Fibroblast of upper back skin (primary cell): ENCODE results near the gene SREK1IP1.
A peak's percentile ranks its signal among the peaks of the same experiment; 100 is the strongest.
"Not testable (repeated sequence)": the region's sequence is repeated elsewhere in the genome, so short reads cannot be mapped to it uniquely, and the experiment has no call there.

Experiments
- DNase-seq: peaks from one replicate; pipeline ENCODE4 v3.0.0-alpha.2; 2013

SREK1IP1 gene

DNA sequence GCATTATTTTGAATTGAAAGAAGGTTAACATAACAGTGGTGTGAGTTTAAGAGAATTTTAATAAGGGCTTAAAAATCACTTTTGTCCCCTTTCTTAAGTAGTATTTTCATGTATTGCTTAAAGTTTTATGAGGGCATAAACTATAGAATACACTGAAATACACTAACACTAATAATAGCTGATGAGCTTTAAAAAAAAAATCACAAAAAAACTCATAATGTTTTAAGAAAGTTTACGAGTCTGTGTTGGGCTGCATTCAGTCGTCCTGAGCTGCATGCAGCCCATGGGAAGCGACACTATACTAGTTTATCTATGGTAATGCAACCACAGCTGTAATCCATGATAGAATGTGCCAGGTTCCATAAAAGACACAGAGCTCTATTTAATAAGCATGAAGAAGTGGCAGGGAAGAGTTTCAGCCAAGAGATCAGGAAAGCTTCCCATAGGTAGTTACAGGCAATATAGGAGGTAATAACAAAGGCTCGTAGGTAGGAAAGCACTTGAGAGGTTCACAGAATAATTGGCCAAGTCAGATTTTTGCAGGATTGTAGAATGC lies 4.5 kb downstream of the SREK1IP1 start:
- no peak for DNase-seq

GRCh38 chr5:64759960-64760660 lies 8.4 kb downstream of the SREK1IP1 start:
- DNase-seq = no peak

DNA sequence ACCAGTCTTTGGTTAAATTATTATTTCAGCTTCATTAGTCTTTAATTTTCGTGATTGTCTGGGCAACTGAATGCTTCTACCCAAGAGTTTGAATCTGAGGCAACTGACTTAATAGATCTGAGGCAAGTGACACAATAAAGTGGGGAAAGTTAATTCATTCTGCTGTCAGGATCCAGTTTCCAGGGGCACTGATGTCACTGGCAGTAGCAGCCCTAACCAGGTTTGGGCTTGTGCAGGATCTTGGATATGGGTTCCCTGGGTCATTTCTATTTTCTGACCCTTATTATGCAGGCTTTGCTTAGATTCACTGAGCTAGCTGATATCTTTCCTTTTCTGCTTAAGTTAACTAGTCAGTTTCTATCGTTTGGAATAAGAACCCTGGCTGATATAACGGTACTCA lies 9.6 kb downstream of the SREK1IP1 start:
- no peak for DNase-seq

DNA sequence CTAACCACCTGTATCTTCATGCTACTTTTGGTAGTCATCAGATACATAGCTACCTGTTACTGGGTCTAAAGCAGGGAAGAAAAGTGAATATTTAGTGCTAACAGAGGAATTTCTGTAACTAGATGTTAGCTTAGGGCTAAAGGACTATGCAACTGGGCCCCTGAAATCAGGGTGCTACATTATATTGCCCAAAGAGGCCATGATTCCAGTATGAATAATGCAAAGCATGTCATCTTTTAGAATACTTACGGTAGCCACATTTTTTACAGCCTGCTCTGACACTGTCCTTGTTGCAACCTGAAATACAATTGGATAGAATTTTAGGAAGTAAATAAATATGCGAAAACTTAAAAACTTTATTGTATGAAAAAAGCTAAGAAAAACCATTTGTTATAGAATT lies 14.4 kb downstream of the SREK1IP1 start:
- no peak for DNase-seq

DNA sequence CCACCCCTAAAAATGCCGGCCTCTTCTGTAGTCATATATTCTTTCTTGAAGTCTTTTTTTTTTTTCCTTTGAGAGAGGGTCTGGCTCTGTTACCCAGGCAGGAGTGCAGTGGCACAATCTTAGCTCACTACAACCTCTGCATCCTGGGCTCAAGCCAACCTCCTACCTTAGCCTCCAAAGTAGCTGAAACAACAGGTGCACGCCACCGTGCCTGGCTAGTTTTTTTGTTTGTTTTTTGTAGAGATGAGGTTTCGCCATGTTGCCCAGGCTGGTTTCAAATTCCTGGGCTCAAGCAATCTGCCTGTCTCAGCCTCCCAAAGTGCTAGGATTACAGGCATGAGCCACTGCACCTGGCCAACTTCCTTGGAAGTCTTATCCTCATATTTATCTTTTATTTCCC lies 19.1 kb downstream of the SREK1IP1 start:
- DNase-seq = no peak

DNA sequence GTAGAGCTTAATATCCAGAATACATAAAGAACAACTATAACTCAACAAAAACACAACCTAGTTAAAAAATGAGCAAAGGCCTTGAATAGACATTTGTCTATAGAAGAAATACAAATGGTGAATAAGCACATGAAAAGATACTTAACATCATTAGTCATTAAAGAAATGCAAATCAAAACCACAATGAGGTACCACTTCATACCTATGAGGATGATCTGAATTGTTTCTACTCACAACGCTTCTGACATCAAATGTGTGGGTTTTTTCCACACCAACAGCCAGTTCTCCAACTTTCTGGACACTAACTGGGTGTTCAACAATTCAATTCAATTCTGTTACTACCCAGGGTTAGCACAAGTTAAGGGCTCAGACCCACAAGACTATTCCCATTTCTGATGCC lies 22.0 kb downstream of the SREK1IP1 start:
- peak; percentile 29 for DNase-seq

GRCh38 chr5:64744914-64745313 lies 23.6 kb downstream of the SREK1IP1 start:
- DNase-seq = no peak

DNA sequence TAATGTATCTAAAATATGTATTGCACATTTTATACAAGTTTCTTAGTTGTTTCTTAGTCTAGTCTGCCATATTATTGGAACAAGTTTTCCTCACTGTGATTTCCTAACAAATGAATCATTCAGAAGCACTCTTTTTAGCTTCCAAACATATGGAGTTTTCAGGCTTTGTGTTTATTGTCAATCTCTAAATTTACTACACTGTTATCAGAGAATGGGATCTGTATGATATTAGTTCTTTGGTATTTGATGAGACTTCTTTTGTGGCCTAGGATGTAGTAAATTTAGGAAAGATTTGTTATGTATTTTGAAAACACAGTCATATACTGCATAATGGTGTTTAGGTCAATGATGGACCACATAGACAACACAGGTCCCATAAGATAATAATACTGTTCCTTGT lies 25.7 kb downstream of the SREK1IP1 start:
- DNase-seq = peak; percentile 1

GRCh38 chr5:64742411-64742810 lies 26.1 kb downstream of the SREK1IP1 start:
- DNase-seq = no peak

- DNase-seq = no peak
Observed at GRCh38 chr5:64727150-64727549, 41.3 kb downstream of the SREK1IP1 start.

DNA sequence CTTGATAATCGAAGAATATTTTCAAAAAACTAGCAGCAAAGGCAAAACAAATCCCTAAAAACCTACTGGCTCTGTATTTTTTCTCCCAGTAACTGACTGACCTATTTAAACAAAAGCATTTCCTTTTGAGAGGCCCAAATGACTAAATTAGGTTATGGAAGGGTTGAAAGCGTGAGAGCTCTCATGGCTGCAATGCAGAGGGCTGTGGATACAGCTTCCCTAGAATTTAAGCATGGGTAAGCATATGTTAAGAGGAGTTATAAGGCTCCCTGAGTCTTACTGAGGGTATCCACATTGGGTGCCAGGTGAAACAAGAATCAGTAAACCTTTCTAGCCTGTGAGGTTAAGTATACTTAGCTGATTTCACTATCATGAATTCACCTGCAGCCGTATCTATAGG lies 45.9 kb downstream of the SREK1IP1 start:
- no peak for DNase-seq

DNA sequence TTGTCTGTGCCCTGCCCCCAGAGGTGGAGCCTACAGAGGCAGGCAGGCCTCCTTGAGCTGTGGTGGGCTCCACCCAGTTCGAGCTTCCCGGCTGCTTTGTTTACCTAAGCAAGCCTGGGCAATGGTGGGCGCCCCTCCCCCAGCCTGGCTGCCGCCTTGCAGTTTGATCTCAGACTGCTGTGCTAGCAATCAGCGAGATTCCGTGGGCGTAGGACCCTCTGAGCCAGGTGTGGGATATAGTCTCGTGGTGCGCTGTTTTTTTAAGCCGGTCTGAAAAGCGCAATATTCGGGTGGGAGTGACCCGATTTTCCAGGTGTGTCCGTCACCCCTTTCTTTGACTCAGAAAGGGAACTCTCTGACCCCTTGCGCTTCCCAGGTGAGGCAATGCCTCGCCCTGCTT lies 54.0 kb downstream of the SREK1IP1 start:
- not testable (repeated sequence) for DNase-seq

DNA sequence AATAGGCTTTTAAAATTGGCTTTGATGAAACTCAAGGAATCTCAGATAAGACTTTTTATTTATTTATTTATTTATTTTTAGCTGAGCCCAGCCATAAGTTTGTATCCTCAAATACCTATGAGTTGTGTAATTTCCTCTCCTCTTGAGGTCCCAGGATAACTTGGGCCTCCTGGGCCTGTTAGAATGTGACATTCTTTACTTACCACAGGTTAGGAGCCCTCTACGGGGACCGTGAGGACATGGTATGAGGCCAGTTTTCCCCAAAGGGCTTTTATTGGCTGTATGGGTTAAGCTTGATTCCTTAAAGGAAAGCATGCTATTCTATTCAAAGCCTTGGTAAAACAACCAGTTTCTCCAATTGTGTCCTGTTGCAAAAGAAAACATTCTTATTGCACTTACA lies 61.3 kb downstream of the SREK1IP1 start:
- no peak for DNase-seq

DNA sequence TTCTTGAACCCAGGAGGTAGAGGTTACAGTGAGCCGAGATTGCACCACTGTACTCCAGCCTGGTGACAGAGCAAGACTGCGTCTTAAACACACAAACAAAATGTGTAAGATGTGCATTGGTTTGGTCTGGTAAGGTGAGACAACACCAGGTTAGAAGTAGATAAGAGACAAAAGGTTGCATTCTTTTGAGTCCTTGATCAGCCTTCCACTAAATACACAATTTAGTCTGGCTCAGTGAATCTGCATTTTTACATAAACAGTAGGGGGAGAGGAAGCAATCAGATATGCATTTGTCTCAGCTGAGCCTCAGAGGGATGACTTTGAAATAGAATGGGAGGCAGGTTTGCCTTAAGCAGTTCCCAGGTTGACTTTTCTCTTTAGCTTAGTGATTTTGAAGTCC lies 62.4 kb downstream of the SREK1IP1 start:
- not testable (repeated sequence) for DNase-seq

GRCh38 chr5:64700765-64701164 lies 67.7 kb downstream of the SREK1IP1 start:
- no peak for DNase-seq

GRCh38 chr5:64696414-64696813 lies 72.1 kb downstream of the SREK1IP1 start:
- DNase-seq = not testable (repeated sequence)

DNA sequence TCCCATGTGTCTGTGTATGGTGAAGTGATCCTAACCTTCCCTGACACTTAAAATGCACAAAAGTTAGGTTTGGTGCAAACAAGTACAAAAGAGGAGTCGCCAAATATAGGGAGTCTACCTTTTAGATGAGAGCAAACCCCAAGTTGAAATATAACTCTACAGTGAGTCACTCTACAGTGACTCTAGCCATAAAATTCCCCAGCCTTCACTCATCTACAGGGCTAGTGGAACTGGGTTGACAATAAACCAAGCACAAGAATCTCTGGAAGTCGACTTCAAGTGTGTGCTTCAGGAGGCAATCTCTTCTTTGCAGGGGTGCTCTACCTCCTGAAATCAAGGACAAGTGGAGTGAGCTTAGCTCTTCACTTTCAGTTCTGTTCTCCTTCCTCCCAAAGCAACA lies 74.9 kb downstream of the SREK1IP1 start:
- no peak for DNase-seq

- DNase-seq = no peak
Observed at GRCh38 chr5:64691291-64691690, 77.2 kb downstream of the SREK1IP1 start.

GRCh38 chr5:64690417-64691151 lies 77.9 kb downstream of the SREK1IP1 start, which contains the start of gene SHISAL2B:
TSS of gene SHISAL2B (plus strand) at chr5:64690503. CDS start at chr5:64690624, 121 bp downstream.
- DNase-seq = peak; percentile 1

DNA sequence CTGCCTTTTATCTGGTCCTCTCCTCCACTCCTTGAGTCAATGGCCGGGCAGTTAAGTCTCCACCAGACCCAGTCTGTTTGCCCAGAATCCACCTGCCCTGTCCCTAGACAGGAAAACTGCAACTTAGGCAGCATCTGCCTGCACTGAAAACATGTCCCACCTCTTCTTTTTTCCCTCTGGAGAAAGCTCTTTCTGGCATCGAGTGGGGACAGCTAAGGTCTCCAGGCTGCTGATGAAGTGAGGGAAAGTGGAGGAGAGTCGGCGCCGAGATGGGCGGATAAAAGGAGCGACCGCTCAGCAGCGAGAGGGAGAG lies 78.4 kb downstream of the SREK1IP1 start:
- no peak for DNase-seq

DNA sequence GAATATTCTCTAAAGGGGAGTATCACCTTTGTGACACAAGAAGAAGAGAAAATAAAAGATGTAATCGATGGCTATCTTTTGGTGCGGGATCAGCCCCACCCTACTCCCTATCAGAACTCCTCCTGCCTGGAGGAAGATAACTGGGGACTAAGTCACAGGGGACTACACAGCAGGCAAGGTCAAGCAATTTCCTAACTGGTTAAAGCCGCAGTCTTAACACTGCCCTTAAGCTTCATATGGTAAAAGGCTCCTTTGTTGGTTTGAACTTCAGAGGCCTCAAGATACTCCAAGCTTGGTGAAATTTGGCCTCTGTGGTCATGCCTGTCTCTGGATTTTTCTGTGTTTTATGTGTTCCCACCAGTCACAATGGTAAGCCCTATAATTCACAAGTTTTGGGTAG lies 79.5 kb downstream of the SREK1IP1 start:
- DNase-seq = no peak

DNA sequence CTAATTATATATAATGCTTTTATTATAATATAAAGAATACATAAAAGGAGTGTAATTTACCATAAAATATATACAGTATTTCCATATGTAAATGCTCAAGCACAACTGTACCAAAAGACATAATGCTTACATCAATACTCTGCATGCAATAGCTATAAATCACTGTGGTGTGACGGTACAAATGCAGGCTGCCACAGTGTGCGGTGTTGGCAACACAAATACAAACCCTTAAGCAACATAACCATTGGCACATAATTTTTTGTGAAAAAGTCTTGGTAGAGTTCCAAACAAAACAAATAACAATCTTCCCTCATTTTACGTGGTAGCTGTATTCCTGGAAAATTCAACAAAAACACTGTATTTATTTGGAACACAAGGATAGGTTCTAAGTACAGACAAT lies 80.1 kb downstream of the SREK1IP1 start:
- DNase-seq = no peak

DNA sequence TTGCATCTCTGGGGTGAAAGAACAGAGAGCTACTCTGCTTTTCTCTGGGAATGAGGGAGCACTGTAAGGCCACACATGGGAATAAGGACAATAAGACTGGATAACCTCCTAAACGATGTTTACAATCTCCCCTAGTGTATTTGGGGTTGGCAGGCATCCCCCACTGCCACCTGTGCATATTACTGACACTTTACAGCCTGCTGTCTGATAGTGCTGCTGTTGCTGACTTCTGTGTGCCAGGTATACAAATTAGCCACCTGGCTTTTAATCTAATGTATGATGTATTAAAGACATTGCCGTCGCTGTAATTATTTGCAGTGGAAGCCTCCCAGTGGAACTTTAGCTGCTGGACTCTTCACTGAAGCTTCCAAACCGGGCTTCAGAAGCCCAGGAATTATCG lies 82.6 kb downstream of the SREK1IP1 start:
- no peak for DNase-seq

DNA sequence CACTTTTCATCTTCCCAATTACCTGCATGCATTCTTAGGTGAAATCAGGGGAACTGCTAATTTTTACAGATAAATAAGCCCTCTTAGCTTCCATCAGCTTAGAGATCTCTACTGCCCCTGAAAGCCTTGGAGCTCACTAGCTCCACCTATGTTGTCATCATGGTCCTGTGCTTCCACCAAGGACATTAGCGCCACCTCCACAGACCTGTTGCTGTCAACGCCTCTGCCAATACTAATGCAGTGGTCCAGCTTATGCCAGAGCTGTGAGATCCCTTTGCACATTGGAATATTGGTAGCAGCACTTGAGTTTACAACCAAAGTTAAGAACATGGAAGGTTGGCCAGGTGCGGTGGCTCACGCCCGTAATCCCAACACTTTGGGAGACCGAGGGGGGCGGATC lies 85.9 kb downstream of the SREK1IP1 start:
- DNase-seq = no peak
